Measurements from ENCODE around the gene ATXN1.
A peak's percentile ranks its signal among the peaks of the same experiment; 100 is the strongest.

Gene ATXN1

GRCh38 chr6:16322666-16323312, 438.5 kb downstream of the ATXN1 start:
- DNase-seq (ENCODE audit: low read depth in 3 of 3, low spot score in 1 of 3) = peak; percentile 37 to 54 (median 42)

- DNase-seq (ENCODE audit: low read depth in 3 of 3, low spot score in 1 of 3) = no peak
These were observed 439.4 kb downstream of the ATXN1 start for GRCh38 chr6:16321826-16322225.

GRCh38 chr6:16321341-16321710, 439.9 kb downstream of the ATXN1 start:
- DNase-seq (ENCODE audit: low read depth in 3 of 3, low spot score in 1 of 3) = no peak

- DNase-seq (ENCODE audit: low read depth in 3 of 3, low spot score in 1 of 3) = no peak
These were observed 440.5 kb downstream of the ATXN1 start for GRCh38 chr6:16320533-16321340.

GRCh38 chr6:16319813-16320532, 441.3 kb downstream of the ATXN1 start:
- peak; percentile 35 to 48 (median 38) for DNase-seq (ENCODE audit: low read depth in 3 of 3, low spot score in 1 of 3)

GRCh38 chr6:16318953-16319720, 442.1 kb downstream of the ATXN1 start:
- DNase-seq (ENCODE audit: low read depth in 3 of 3, low spot score in 1 of 3) = no peak

- peak in 1 of 3 donors; percentile 21 for DNase-seq (ENCODE audit: low read depth in 3 of 3, low spot score in 1 of 3)
These were observed 442.7 kb downstream of the ATXN1 start for GRCh38 chr6:16318538-16318937.

- no peak for DNase-seq (ENCODE audit: low read depth in 3 of 3, low spot score in 1 of 3)
These were observed 444.5 kb downstream of the ATXN1 start for GRCh38 chr6:16316741-16317251.

GRCh38 chr6:16314296-16314695, 447.0 kb downstream of the ATXN1 start:
- no peak for DNase-seq (ENCODE audit: low read depth in 3 of 3, low spot score in 1 of 3)

- no peak for DNase-seq (ENCODE audit: low read depth in 3 of 3, low spot score in 1 of 3)
These were observed 447.5 kb downstream of the ATXN1 start for GRCh38 chr6:16313732-16314131.

GRCh38 chr6:16311763-16312162, 449.5 kb downstream of the ATXN1 start:
- DNase-seq (ENCODE audit: low read depth in 3 of 3, low spot score in 1 of 3) = no peak

GRCh38 chr6:16306334-16306733, 454.9 kb downstream of the ATXN1 start:
- no peak for DNase-seq (ENCODE audit: low read depth in 3 of 3, low spot score in 1 of 3)

GRCh38 chr6:16305788-16306187, 455.5 kb downstream of the ATXN1 start:
- DNase-seq (ENCODE audit: low read depth in 3 of 3, low spot score in 1 of 3) = no peak

- DNase-seq (ENCODE audit: low read depth in 3 of 3, low spot score in 1 of 3) = no peak
These were observed 456.0 kb downstream of the ATXN1 start for GRCh38 chr6:16305246-16305725.

- no peak for DNase-seq (ENCODE audit: low read depth in 3 of 3, low spot score in 1 of 3)
These were observed 458.3 kb downstream of the ATXN1 start for GRCh38 chr6:16302721-16303552.

- no peak for DNase-seq (ENCODE audit: low read depth in 3 of 3, low spot score in 1 of 3)
These were observed 459.7 kb downstream of the ATXN1 start for GRCh38 chr6:16301511-16301910.

GRCh38 chr6:16299861-16300260, 461.4 kb downstream of the ATXN1 start:
- no peak for DNase-seq (ENCODE audit: low read depth in 3 of 3, low spot score in 1 of 3)

GRCh38 chr6:16296061-16296670, 465.1 kb downstream of the ATXN1 start:
- no peak for DNase-seq (ENCODE audit: low read depth in 3 of 3, low spot score in 1 of 3)

GRCh38 chr6:16295471-16295870, 465.8 kb downstream of the ATXN1 start:
- DNase-seq (ENCODE audit: low read depth in 3 of 3, low spot score in 1 of 3) = no peak

GRCh38 chr6:16295060-16295459, 466.2 kb downstream of the ATXN1 start:
- DNase-seq (ENCODE audit: low read depth in 3 of 3, low spot score in 1 of 3) = no peak

Data from stimulated activated CD4-positive, alpha-beta T cell treated with anti-CD3 and anti-CD28 coated beads, TNF-alpha, amount 100 ng/mL, for 1 hour (primary cell).